KOPT-K1 (cell line): ENCODE measurements around the gene PTH1R.

Experiments used
- H3K27ac ChIP-seq: fragments of 200-600 bp; sonication (generic); 2 replicates; pipeline ENCODE4 v1.5.1; 2016; ENCODE audit warnings: antibody characterized with exemption, mild to moderate bottlenecking, low read depth, low read length; ENCODE audit not compliant: poor library complexity, severe bottlenecking
- H3K36me3 ChIP-seq: fragments of 200-600 bp; sonication (generic); 2 replicates; pipeline ENCODE4 v1.5.1; 2017; ENCODE audit warnings: antibody characterized with exemption, mild to moderate bottlenecking, low read length, moderate library complexity; ENCODE audit not compliant: insufficient read depth
- H3K9me3 ChIP-seq: fragments of 200-600 bp; sonication (generic); 2 replicates; pipeline ENCODE4 v1.5.1; 2017; ENCODE audit warnings: antibody characterized with exemption, low read length, mild to moderate bottlenecking; ENCODE audit not compliant: insufficient read depth, poor library complexity, severe bottlenecking

The PTH1R gene

DNA sequence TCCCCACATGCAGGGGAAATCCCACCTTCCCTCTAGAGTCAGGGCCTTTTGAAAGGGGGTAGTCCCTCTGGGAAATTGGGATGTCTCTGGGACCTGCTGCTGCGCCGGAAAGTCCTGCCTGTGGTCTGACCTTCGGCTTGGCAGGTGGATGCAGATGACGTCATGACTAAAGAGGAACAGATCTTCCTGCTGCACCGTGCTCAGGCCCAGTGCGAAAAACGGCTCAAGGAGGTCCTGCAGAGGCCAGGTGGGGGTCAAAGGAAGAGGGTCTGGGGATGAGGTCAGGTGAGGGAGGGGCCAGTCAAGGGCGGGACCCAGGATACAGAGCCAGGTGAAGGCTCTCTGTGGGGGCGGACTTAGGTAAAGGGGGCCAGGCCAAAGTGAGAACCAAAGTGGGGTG, 16.2 kb downstream of the PTH1R start:
- Histone ChIP-seq H3K27ac (no peak overlapping the region), H3K9me3 (no peaks in the 10 kb centered on the region), H3K36me3 (no peaks in the 10 kb centered on the region)

DNA sequence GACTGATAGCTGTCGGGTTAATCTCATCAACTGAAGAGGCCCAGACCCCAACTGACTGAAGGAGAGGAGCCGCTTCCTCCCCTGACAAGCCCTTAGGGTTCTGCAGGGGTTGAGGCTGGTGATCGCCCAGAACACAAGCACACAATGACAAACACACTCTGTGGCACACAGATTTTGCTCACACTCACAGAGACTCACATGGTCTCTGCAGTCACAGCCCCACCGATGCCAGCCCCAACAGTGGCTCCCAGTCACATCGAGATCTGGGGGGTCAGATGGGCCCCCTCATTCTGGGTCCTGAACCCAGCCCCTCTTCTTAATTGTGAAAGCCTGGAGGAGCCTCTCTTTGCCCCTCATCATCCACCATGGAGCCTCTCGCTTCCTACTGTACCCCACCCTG, 16.7 kb downstream of the PTH1R start:
- Histone ChIP-seq H3K9me3 (no peaks in the 10 kb centered on the region), H3K36me3 (no peaks in the 10 kb centered on the region), H3K27ac (no peak overlapping the region)

GRCh38 chr3:46895204-46895660, 17.7 kb downstream of the PTH1R start:
- Histone ChIP-seq H3K27ac (no peak overlapping the region), H3K36me3 (no peaks in the 10 kb centered on the region), H3K9me3 (no peaks in the 10 kb centered on the region)

DNA sequence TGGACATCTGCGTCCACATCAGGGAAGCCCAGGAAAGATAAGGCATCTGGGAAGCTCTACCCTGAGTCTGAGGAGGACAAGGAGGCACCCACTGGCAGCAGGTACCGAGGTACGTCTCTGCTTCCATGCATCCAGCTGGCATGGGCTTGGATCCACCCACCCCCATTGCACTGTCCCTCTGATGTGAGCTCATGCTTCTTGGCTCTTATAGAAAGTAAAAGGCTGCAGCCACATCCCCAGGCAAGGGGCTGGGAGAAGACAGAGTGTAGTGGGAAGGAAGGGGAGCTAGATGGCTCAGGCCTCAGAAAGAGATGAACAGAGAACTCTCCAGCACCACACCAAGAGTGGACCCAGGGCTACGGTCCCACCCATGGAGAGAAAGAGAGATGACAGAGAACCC, 18.2 kb downstream of the PTH1R start:
- Histone ChIP-seq H3K9me3 (no peaks in the 10 kb centered on the region), H3K27ac (no peak overlapping the region), H3K36me3 (no peaks in the 10 kb centered on the region)

DNA sequence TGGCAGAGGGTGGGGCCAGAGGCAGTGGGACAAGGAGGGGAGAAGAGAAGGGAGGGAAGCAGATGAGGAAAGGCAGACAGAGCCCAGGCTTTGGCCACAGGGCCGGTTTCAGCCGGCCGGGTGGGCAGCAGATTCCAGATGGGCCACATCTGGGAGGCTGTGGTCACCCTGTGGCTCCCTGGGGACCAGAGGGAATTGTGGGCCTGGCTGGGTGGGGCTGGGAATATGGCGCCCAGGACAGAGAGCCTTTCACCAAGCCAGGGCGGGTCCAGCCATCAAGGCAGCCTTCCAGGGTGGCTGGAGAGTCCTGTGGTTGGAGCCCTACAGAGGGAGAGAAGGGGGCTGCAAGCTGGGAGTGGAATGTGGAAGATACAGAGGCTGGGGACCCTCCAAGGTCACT, 18.9 kb downstream of the PTH1R start:
- Histone ChIP-seq H3K9me3 (no peaks in the 10 kb centered on the region), H3K36me3 (no peaks in the 10 kb centered on the region), H3K27ac (no peak overlapping the region)

DNA sequence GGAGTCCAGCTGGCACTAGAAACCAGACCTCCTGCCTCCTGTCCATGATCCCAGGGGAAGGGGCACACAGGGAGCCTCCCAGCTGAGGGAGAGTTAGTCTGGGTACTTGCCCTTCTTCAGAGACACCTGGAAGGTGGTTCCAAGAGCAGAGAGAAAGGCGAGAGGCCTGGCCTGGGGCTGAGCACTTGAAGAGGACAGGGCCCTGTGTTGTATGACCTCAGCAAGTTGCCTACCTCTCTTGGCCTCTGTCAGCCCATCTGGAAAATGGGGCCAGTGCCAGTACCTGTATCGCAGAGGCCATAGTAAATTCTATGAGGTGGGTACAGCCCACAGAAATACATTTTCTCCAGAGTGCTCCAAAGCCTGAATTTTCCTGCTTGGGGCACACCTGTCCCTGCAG, 19.5 kb downstream of the PTH1R start:
- no peaks in the 10 kb centered on the region for H3K36me3 ChIP-seq
- no peak overlapping the region for H3K27ac ChIP-seq
- no peaks in the 10 kb centered on the region for H3K9me3 ChIP-seq

GRCh38 chr3:46897829-46898320, 20.4 kb downstream of the PTH1R start:
- Histone ChIP-seq H3K9me3 (no peaks in the 10 kb centered on the region), H3K36me3 (no peaks in the 10 kb centered on the region), H3K27ac (no peak overlapping the region)

DNA sequence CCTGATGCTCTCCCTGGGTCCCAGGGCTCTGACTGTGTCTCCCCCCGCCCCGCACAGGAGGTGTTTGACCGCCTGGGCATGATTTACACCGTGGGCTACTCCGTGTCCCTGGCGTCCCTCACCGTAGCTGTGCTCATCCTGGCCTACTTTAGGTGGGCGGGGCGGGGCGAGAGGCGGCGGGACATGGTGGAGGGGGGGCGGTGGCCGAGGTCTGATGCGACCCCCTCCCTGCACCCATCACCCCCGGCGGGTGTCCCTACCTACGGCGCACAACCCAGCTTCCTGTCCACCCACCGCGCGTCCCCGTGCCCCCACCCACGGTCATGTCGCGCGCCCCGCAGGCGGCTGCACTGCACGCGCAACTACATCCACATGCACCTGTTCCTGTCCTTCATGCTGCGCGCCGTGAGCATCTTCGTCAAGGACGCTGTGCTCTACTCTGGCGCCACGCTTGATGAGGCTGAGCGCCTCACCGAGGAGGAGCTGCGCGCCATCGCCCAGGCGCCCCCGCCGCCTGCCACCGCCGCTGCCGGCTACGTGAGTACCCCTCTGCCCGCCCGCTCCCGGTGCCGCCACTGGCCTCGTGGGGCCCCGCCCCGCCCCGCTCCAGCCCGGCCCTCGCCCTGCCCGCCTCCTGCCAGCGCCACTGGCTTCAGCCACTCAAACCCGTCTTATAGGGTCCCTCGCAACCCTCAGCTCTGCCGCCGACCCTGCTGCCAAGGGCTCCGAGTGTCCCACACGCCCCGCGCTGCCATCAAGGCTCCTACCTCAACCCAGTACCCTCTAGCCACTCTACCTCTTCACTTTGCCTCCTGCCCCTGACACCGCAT, 21.0 kb downstream of the PTH1R start:
- no peaks in the 10 kb centered on the region for H3K9me3 ChIP-seq
- no peaks in the 10 kb centered on the region for H3K36me3 ChIP-seq
- no peak overlapping the region for H3K27ac ChIP-seq

DNA sequence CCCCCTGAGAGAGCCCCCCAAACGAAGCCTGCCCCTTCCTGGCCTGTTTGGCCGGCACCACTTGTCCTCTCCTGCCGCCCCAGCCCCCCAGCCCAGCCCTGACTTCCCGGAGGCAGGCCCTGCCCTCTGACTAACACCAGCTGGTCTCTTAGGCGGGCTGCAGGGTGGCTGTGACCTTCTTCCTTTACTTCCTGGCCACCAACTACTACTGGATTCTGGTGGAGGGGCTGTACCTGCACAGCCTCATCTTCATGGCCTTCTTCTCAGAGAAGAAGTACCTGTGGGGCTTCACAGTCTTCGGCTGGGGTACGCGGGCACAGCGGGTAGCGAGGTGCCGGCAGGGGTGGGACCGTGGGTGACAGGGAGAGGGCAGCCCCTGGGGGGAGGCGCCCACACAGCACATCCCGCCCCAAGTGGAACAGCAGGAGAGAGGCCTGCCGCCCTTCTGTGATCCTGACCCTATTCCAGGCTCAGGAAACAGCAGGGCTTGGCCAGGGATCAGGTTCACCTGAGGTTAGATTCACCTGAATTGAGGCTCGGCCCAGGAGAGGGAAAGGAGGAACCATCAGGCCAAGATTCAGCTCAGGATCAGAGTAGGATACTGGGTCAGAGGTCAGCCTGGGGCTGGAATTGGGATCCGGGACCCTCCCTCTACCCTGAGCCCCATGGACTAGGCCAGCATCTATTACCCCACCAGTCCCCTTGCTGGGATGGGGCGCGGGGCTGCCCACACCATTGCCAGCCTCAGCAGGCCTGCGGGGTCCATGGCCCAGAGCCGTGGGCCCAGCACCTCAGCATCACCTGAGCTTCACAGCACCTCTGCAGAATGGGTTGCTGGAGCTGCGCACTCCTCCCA, 21.9 kb downstream of the PTH1R start:
- Histone ChIP-seq H3K9me3 (no peaks in the 10 kb centered on the region), H3K27ac (no peak overlapping the region), H3K36me3 (no peaks in the 10 kb centered on the region)

DNA sequence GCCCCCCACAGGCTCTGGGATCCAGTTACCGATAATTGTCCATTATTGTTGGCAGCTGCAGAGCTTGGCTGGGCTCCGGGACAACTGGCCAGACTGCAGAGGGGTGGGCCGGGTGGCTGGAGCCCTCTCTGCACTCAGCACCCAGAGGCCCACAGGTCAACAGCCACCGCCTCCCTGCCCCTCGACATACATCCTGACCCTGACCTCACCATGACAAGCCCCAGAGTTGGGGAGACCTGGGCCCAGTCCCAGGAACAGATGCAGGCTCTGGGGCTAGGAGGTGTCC, 22.4 kb downstream of the PTH1R start:
- Histone ChIP-seq H3K36me3 (no peaks in the 10 kb centered on the region), H3K9me3 (no peaks in the 10 kb centered on the region), H3K27ac (no peak overlapping the region)

GRCh38 chr3:46900356-46900755, 22.8 kb downstream of the PTH1R start:
- H3K27ac ChIP-seq, result no peak overlapping the region
- H3K9me3 ChIP-seq, result no peaks in the 10 kb centered on the region

DNA sequence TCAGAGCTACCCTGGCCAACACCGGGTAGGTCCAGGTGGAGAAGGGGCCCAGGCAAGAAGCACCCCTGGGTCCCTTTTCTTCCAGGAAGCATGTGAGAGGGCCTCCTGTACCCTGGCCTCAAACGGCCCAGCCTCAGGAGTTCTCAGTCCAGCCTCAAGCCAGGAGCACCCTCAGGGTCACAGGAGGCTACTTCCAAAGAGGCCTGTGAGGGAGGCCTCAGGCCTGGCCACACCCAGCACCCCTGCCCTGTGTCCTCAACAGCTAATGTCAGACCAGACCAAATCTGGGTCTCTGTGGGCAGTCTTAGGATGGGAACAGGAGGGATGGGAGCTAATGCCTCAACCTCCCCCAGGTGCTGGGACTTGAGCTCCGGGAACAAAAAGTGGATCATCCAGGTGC, 23.5 kb downstream of the PTH1R start:
- Histone ChIP-seq H3K9me3 (no peaks in the 10 kb centered on the region), H3K36me3 (no peaks in the 10 kb centered on the region), H3K27ac (no peak overlapping the region)

More at GRCh38 chr3:46900356-46900755, 22.8 kb downstream of the PTH1R start:
- no peaks in the 10 kb centered on the region for H3K36me3 ChIP-seq

- Histone ChIP-seq H3K36me3 (no peaks in the 10 kb centered on the region), H3K27ac (no peak overlapping the region), H3K9me3 (no peaks in the 10 kb centered on the region)
Observed at GRCh38 chr3:46901591-46902187, 24.2 kb downstream of the PTH1R start.

- Histone ChIP-seq H3K27ac (no peak overlapping the region), H3K36me3 (no peaks in the 10 kb centered on the region), H3K9me3 (no peaks in the 10 kb centered on the region)
Observed at GRCh38 chr3:46902188-46902631, 24.7 kb downstream of the PTH1R start.
